IMR-90 (cell line): ENCODE data around the gene POLR2C. TPM values are rescaled to one million over a fixed set of nuclear protein-coding genes. Genes with fewer than 3 reads are reported as not detected.

Source experiments
- ATAC-seq: fragments of 200-7000 bp; cut with Tn5 transposase; 2 replicates; pipeline ENCODE4 v1.9.1; 2020; ENCODE audit warnings: low read depth, mild to moderate bottlenecking, moderate library complexity
- BruUV-seq: library from RNA; stranded (reverse); fragments of 400-500 nt; replicated peaks from 2 replicates; lab custom pipeline; 2021; lab: Mats Ljungman, UMichigan
- CTCF ChIA-PET: fragments of 300-600 bp; formaldehyde crosslinking; extraction: SDS; loops from one replicate; lab custom pipeline; 2021; ENCODE audit warnings: antibody characterized with exemption; lab: Yijun Ruan, JAX
- POLR2A ChIA-PET: fragments of 300-600 bp; sonication (Branson Sonifier 250); formaldehyde crosslinking; loops from one replicate; lab custom pipeline; 2022; ENCODE audit warnings: antibody characterized with exemption; ENCODE audit not compliant: unreplicated experiment; lab: Charles Lee
- DNase-seq: peaks from one replicate; pipeline ENCODE4 v3.0.0; 2013
- H2AFZ ChIP-seq: replicated peaks from 2 replicates; pipeline ENCODE3; 2013; ENCODE audit warnings: low read length, mild to moderate bottlenecking; ENCODE audit not compliant: poor library complexity
- H2AK5ac ChIP-seq: 2 replicates; pipeline ENCODE4 v1.6.1; 2013; ENCODE audit warnings: low read depth, low read length, inconsistent platforms
- H2AK9ac ChIP-seq: replicated peaks from 2 replicates; pipeline ENCODE3; 2013; ENCODE audit warnings: mild to moderate bottlenecking, low read depth, low read length, moderate library complexity; ENCODE audit not compliant: poor library complexity
- H2BK120ac ChIP-seq: 2 replicates; pipeline ENCODE4 v1.6.1; 2013; ENCODE audit warnings: low read depth, low read length, inconsistent platforms
- H2BK15ac ChIP-seq: 3 replicates; pipeline ENCODE4 v1.6.1; 2013; ENCODE audit warnings: low read depth, low read length, inconsistent platforms
- H2BK20ac ChIP-seq: 2 replicates; pipeline ENCODE4 v1.6.1; 2013; ENCODE audit warnings: low read depth, mild to moderate bottlenecking, inconsistent platforms, low read length, moderate library complexity
- H2BK5ac ChIP-seq: 2 replicates; pipeline ENCODE4 v1.6.1; 2013; ENCODE audit warnings: mild to moderate bottlenecking, low read depth, low read length, inconsistent platforms; ENCODE audit not compliant: poor library complexity, severe bottlenecking
- H3K14ac ChIP-seq: replicated peaks from 2 replicates; pipeline ENCODE4 v1.6.1; 2013; ENCODE audit warnings: low read depth, low read length, inconsistent platforms
- H3K18ac ChIP-seq: 2 replicates; pipeline ENCODE4 v1.6.1; 2013; ENCODE audit warnings: low read depth, low read length, control low read depth
- H3K23ac ChIP-seq: 2 replicates; pipeline ENCODE4 v1.6.1; 2013; ENCODE audit warnings: low read depth, low read length, inconsistent platforms
- H3K27ac ChIP-seq: 2 replicates; pipeline ENCODE4 v1.5.1; 2013; ENCODE audit warnings: mild to moderate bottlenecking, control low read depth, low read length; ENCODE audit not compliant: insufficient read depth
- H3K27me3 ChIP-seq: 2 replicates; pipeline ENCODE4 v1.6.1; 2013; ENCODE audit warnings: low read length; ENCODE audit not compliant: control insufficient read depth, insufficient read depth
- H3K36me3 ChIP-seq: 2 replicates; pipeline ENCODE4 v1.6.1; 2013; ENCODE audit warnings: low read length, mixed read lengths; ENCODE audit not compliant: control insufficient read depth, insufficient read depth
- H3K4ac ChIP-seq: 2 replicates; pipeline ENCODE4 v1.6.1; 2013; ENCODE audit warnings: low read depth, low read length, inconsistent platforms
- H3K4me1 ChIP-seq: 2 replicates; pipeline ENCODE4 v1.6.1; 2013; ENCODE audit warnings: low read length, mixed read lengths; ENCODE audit not compliant: control insufficient read depth, insufficient read depth
- H3K4me2 ChIP-seq: 2 replicates; pipeline ENCODE4 v1.6.1; 2013; ENCODE audit warnings: low read depth, mild to moderate bottlenecking, control low read depth, low read length, moderate library complexity
- H3K4me3 ChIP-seq: 2 replicates; pipeline ENCODE4 v1.5.1; 2013; ENCODE audit warnings: low read depth, mild to moderate bottlenecking, control low read depth, low read length, moderate library complexity; ENCODE audit not compliant: insufficient read depth
- H3K56ac ChIP-seq: 2 replicates; pipeline ENCODE4 v1.6.1; 2013; ENCODE audit warnings: low read length, inconsistent platforms; ENCODE audit not compliant: insufficient read depth; ENCODE audit errors: extremely low read depth
- H3K79me1 ChIP-seq, 2 experiments: 2 replicates each; pipeline ENCODE4 v1.6.1; 2013; ENCODE audit warnings: low read length in 2 of 2, inconsistent platforms in 1 of 2, low read depth in 1 of 2
- H3K9ac ChIP-seq: 2 replicates; pipeline ENCODE4 v1.6.1; 2013; ENCODE audit warnings: low read depth, low read length, control low read depth
- H3K9me1 ChIP-seq: 2 replicates; pipeline ENCODE4 v1.6.1; 2013; ENCODE audit warnings: low read length, inconsistent platforms; ENCODE audit not compliant: insufficient read depth
- H3K9me3 ChIP-seq: 2 replicates; pipeline ENCODE4 v1.6.1; 2013; ENCODE audit warnings: low read length; ENCODE audit not compliant: control insufficient read depth, insufficient read depth
- H4K20me1 ChIP-seq: 2 replicates; pipeline ENCODE4 v1.6.1; 2013; ENCODE audit warnings: low read length, inconsistent platforms; ENCODE audit not compliant: insufficient read depth
- H4K5ac ChIP-seq: 2 replicates; pipeline ENCODE4 v1.6.1; 2013; ENCODE audit warnings: mild to moderate bottlenecking, low read depth, low read length, control low read depth
- H4K8ac ChIP-seq, 2 experiments: 2 replicates each; pipeline ENCODE4 v1.6.1; 2013; ENCODE audit warnings: low read depth in 2 of 2, low read length in 2 of 2, control low read depth in 1 of 2, inconsistent platforms in 1 of 2
- H4K91ac ChIP-seq: 2 replicates; pipeline ENCODE4 v1.6.1; 2013; ENCODE audit warnings: low read depth, low read length, inconsistent platforms; ENCODE audit not compliant: insufficient read depth
- NFE2L2 ChIP-seq: fragments of 150-350 bp; IDR thresholded peaks from 2 replicates; pipeline ENCODE4 v1.6.1; 2016; ENCODE audit warnings: low read depth, mild to moderate bottlenecking, low read length
- POLR2A ChIP-seq: IDR thresholded peaks from 2 replicates; pipeline ENCODE4 v1.6.1; 2012; ENCODE audit warnings: mild to moderate bottlenecking, low read depth, low read length
- RCOR1 ChIP-seq: IDR thresholded peaks from 2 replicates; pipeline ENCODE4 v1.6.1; 2012; ENCODE audit warnings: mild to moderate bottlenecking, low read length, improper control_type of control experiment; ENCODE audit not compliant: insufficient replicate concordance
- WGBS, 2 experiments: methylation state at CpG; one replicate each; pipeline versions ENCODE4 v1.1.5 to v1.1.7; 2013; ENCODE audit warnings: missing lambda C conversion rate in 2 of 2; ENCODE audit not compliant: insufficient read length in 1 of 2; ENCODE audit errors: extremely low coverage in 2 of 2; 5-methylcytosine and 5-hydroxymethylcytosine counted together
- dilution Hi-C: fragments of 300-500 bp; cut with HindIII; formaldehyde crosslinking; loops from one replicate; pipeline ENCODE4 v1.14.3; 2018; ENCODE audit warnings: low sequenced_read_pairs; ENCODE audit not compliant: unreplicated experiment
- in situ Hi-C: fragments of 300-500 bp; cut with MboI; formaldehyde crosslinking; loops from 3 replicates; pipeline ENCODE4 v1.14.3; 2019; ENCODE audit warnings: low sequenced_read_pairs, inconsistent platforms, mixed read lengths
- intact Hi-C: fragments of 100-400 bp; cut with micrococcal nuclease; formaldehyde crosslinking; loops from 2 replicates; pipeline ENCODE4 v1.10.0; 2022
- polyA plus RNA-seq, 3 experiments: library from polyadenylated mRNA; depleted of rRNA; stranded (reverse); fragments of >200 nt; gene quantifications; 2 replicates each; pipeline ENCODE4 v1.2.3, GENCODE V29; 2012; ENCODE audit warnings: low replicate concordance in 1 of 3
- total RNA-seq: library from RNA; depleted of rRNA; stranded (reverse); fragments of >200 nt; gene quantifications from 2 replicates; pipeline ENCODE4 v1.2.3, GENCODE V29; 2012

The POLR2C gene
- total and polyA plus RNA-seq, 2 of the 4 experiments (the other 2 are of a cell fraction), result 137 to 340 TPM

DNA sequence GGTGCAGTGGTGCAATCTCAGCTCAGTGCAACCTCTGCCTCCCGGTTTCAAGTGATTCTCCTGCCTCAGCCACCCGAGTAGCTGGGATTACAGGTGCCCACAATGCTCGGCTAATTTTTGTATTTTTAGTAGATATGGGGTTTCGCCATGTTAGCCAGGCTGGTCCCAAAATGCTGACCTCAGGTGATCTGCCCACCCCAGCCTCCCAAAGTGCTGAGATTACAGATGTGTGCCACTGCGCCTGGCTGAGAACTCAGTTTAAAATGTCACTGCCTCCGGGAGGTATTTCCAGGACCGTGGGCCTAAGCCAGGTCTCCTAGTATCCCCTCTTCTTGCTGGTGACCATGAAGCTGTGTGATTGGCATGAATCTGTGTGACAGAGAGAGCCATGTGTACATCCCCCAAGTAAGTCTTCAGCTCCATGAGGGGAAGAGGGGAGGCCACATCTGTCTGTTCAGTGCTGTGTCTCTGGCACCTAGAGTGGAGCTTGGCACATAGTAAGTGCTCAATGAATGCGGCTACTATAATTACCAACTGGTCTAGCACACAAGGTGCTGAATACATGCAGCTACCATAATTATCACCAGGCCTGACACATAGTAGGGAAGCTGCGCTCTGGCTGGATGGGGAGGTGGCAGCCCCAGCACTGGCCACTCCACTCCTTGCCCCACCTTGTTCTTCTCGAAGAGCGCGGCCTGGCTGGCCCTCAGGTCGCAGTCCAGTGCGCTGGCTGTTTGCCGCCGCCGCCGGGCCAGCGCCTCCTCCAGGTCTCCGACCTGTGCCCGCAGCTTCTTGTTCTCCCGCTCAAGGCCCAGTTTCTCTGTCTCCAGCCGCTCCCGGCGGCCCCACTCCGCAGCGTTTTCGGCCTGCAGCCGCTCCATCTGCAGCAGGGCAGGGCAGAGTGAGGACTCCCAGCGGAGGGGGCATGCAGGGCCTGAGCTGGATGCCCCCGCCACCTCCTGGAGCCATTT is 55.2 kb downstream of the POLR2C start:
- no peaks in the 10 kb centered on the region for H3K27me3 ChIP-seq
- no peak overlapping the region for H3K4ac ChIP-seq
- BruUV-seq, result no TSS peak
- no peak overlapping the region for H3K56ac ChIP-seq
- no peaks in the 10 kb centered on the region for H4K20me1 ChIP-seq
- intact Hi-C loops (loop anchor here (2.0 kb wide), 1 partner anchor 99 kb away; no protein-coding TSS in a partner anchor), in situ Hi-C loops (no loop called here), dilution Hi-C loops (no loop called here)
- no peak for TF ChIP-seq NFE2L2
- TF ChIP-seq RCOR1, result no peak
- no peak for TF ChIP-seq POLR2A
- H3K23ac ChIP-seq, result no peak overlapping the region
- ChIA-PET CTCF (no interaction called here), POLR2A (no interaction called here)
- no peak overlapping the region for H2BK5ac ChIP-seq
- no peaks in the 10 kb centered on the region; the same call in 1 of the 2 replicates for H3K4me1 ChIP-seq
- no peak overlapping the region for H4K5ac ChIP-seq
- ATAC-seq (no peak), DNase-seq (no peak)
- H3K9me3 ChIP-seq, result no peaks in the 10 kb centered on the region
- no peak overlapping the region for H2AK9ac ChIP-seq
- no peak overlapping the region for H3K4me3 ChIP-seq
- no peak overlapping the region for H3K14ac ChIP-seq
- no peak overlapping the region for H3K18ac ChIP-seq
- no peak overlapping the region for H2BK20ac ChIP-seq
- H4K91ac ChIP-seq, result no peak overlapping the region
- H2AK5ac ChIP-seq, result no peak overlapping the region
- H2AFZ ChIP-seq, result no peak overlapping the region
- peaks cover 6% of the 10 kb centered on the region; the same call in 1 of the 2 replicates for H3K9me1 ChIP-seq
- no peak overlapping the region for H3K27ac ChIP-seq
- H3K79me1 ChIP-seq, result no peaks in the 10 kb centered on the region
- H3K9ac ChIP-seq, result no peak overlapping the region
- 98% methylated on average over 11 of the region's 31 CpGs; no CpG with 5 or more reads in 1 of the 2 experiments for WGBS, 2 experiments
- H2BK120ac ChIP-seq, result no peak overlapping the region
- H4K8ac ChIP-seq, result no peak overlapping the region
- no peak overlapping the region for H2BK15ac ChIP-seq
- H3K4me2 ChIP-seq, result no peak overlapping the region
- peaks cover 20% of the 10 kb centered on the region for H3K36me3 ChIP-seq
